ENCODE results near the gene SLC22A25. TPM values are rescaled to one million over a fixed set of nuclear protein-coding genes. Genes with fewer than 3 reads are reported as not detected.
"Not testable (repeated sequence)": the region's sequence is repeated elsewhere in the genome, so short reads cannot be mapped to it uniquely, and the experiment has no call there.

Gene SLC22A25
- total and polyA plus RNA-seq, 2 donors from 2014 or later: not detected

DNA sequence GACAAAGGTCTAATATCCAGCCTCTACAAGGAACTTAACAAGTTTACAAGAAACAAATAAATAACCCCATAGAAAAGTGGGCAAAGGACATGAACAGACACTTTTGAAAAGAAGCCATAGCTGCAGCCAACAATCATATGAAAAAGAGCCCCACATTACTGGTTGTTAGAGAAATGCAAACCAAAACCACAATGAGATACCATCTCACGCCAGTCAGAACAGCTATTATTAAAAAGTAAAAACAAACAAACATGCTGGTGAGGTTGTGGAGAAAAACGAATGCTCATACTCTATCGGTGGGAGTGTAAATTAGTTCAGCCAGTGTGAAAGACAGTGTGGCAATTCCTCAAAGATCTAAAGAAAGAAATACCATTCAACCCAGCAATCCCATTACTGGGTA is 5.6 kb upstream of the SLC22A25 start:
- FAIRE-seq: no peak

DNA sequence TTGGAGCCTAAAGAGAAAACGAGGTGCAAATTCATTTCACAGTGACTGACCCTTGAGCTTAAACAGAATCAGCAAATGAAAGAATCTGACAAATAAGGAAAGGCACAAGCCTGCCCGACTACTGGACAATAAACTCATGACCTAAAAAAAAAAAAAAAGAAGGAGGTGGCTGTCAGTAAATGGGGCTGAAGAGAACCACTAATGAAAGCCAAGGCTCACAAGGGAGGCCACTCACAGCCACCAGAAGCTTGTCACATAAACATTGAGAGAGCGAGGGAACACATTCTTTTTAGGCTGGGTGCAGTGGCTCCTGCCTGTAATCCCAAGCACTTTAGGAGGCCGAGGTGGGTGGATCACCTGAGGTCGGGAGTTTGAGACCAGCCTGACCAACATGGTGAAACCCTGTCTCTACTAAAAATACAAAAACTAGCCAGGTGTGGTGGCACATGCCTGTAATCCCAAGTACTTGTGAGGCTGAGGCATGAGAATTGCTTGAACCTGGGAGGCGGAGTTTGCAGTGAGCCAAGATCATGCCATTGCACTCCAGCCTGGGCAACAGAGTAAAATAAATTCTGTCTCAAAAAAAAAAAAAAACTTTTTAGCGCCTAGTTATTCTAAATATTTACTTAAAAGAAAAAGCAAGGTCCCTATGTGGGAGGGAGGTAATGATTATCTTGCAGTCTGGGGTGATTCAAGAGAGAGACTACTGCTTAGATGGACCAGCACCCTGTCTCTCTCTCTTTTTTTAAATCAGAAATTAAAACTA is 4.0 kb upstream of the SLC22A25 start:
- H3K4me1 ChIP-seq (ENCODE audit: control insufficient read depth in 2 of 3, insufficient read depth in 2 of 3, low read depth in 1 of 3, low read length in 3 of 3); FAIRE-seq; H3K9ac ChIP-seq (ENCODE audit: low read length in 3 of 3); DNase-seq; H3K27me3 ChIP-seq (ENCODE audit: control insufficient read depth, insufficient read depth, low read length); H3K36me3 ChIP-seq (ENCODE audit: control insufficient read depth in 2 of 3, insufficient read depth in 3 of 3, low read length in 3 of 3); H3K9me3 ChIP-seq (ENCODE audit: control insufficient read depth in 2 of 3, insufficient read depth in 1 of 3, low read length in 3 of 3); intact Hi-C loops (cut with DNase I); H3K27ac ChIP-seq (ENCODE audit: low read depth in 2 of 2, low read length in 2 of 2); H3K4me3 ChIP-seq (ENCODE audit: low read length in 3 of 3): not testable (repeated sequence)

More for the DNA sequence above, 5.6 kb upstream of the SLC22A25 start:
- Histone ChIP-seq H3K36me3 (ENCODE audit: control insufficient read depth in 2 of 3, insufficient read depth in 3 of 3, low read length in 3 of 3) (no peaks in the 10 kb centered on the region), H3K4me1 (ENCODE audit: control insufficient read depth in 2 of 3, insufficient read depth in 2 of 3, low read depth in 1 of 3, low read length in 3 of 3) (no peaks in the 10 kb centered on the region), H3K4me3 (ENCODE audit: low read length in 3 of 3) (no peak overlapping the region), H3K27me3 (ENCODE audit: control insufficient read depth, insufficient read depth, low read length) (no peaks in the 10 kb centered on the region), H3K9ac (ENCODE audit: low read length in 3 of 3) (no peak overlapping the region), H3K9me3 (ENCODE audit: control insufficient read depth in 2 of 3, insufficient read depth in 1 of 3, low read length in 3 of 3) (no peaks in the 10 kb centered on the region), H3K27ac (ENCODE audit: low read depth in 2 of 2, low read length in 2 of 2) (no peak overlapping the region)
- TF ChIP-seq, protein P1, sequence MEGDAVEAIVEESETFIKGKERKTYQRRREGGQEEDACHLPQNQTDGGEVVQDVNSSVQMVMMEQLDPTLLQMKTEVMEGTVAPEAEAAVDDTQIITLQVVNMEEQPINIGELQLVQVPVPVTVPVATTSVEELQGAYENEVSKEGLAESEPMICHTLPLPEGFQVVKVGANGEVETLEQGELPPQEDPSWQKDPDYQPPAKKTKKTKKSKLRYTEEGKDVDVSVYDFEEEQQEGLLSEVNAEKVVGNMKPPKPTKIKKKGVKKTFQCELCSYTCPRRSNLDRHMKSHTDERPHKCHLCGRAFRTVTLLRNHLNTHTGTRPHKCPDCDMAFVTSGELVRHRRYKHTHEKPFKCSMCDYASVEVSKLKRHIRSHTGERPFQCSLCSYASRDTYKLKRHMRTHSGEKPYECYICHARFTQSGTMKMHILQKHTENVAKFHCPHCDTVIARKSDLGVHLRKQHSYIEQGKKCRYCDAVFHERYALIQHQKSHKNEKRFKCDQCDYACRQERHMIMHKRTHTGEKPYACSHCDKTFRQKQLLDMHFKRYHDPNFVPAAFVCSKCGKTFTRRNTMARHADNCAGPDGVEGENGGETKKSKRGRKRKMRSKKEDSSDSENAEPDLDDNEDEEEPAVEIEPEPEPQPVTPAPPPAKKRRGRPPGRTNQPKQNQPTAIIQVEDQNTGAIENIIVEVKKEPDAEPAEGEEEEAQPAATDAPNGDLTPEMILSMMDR (IDR thresholded peaks at IDR 0.05; ENCODE audit: borderline replicate concordance, extremely low read depth, insufficient read depth): no peak
- DNase-seq: no peak
- intact Hi-C loops (cut with DNase I): no loop called here

DNA sequence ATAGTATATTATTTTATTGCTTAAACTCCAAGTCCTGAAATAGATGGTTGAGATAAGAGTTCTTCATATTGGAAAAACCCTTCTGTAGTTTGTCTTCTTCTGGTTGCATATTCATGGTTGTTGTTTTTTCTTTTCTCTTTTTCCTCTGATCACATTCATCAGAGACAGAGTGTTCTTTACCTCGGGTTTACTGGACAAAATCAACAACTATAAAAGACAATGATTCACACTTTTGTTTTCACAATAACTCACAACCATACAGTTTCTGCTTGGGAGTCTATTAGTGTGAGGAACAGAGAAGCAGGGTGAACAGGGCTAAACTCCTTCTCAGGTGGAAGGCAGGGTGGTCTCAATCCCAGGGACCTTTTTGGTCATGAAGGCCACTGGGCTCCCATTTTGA is 2.6 kb upstream of the SLC22A25 start:
- Histone ChIP-seq H3K27me3 (ENCODE audit: control insufficient read depth, insufficient read depth, low read length) (no peaks in the 10 kb centered on the region), H3K4me1 (ENCODE audit: control insufficient read depth in 2 of 3, insufficient read depth in 2 of 3, low read depth in 1 of 3, low read length in 3 of 3) (no peaks in the 10 kb centered on the region), H3K9me3 (ENCODE audit: control insufficient read depth in 2 of 3, insufficient read depth in 1 of 3, low read length in 3 of 3) (no peaks in the 10 kb centered on the region), H3K9ac (ENCODE audit: low read length in 3 of 3) (no peak overlapping the region), H3K36me3 (ENCODE audit: control insufficient read depth in 2 of 3, insufficient read depth in 3 of 3, low read length in 3 of 3) (no peaks in the 10 kb centered on the region), H3K4me3 (ENCODE audit: low read length in 3 of 3) (no peak overlapping the region), H3K27ac (ENCODE audit: low read depth in 2 of 2, low read length in 2 of 2) (no peak overlapping the region)
- DNase-seq: no peak
- no peak for FAIRE-seq
- TF ChIP-seq, protein P1 (IDR thresholded peaks at IDR 0.05; ENCODE audit: borderline replicate concordance, extremely low read depth, insufficient read depth): no peak
- intact Hi-C loops (cut with DNase I): no loop called here

DNA sequence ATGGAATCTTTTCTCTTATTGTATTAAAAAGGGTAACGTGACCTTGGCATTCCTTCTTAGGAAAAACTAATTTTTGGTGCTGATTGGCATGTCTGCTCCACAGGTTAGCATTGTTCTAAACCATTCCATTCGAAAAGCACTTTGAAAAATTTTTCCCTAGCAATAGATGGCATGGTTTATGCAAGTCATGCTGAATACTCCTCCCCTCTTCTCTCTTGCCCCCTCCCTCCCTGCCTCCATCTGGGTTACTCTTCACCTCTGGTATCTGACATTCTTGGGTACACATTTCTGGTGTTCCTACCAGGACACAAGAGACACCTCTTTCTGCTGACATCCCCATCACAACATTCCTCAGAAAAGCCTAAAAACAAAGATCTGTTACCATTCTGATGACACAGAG is 1.5 kb upstream of the SLC22A25 start:
- intact Hi-C loops (cut with DNase I): no loop called here
- Histone ChIP-seq H3K4me1 (ENCODE audit: control insufficient read depth in 2 of 3, insufficient read depth in 2 of 3, low read depth in 1 of 3, low read length in 3 of 3) (no peaks in the 10 kb centered on the region), H3K27ac (ENCODE audit: low read depth in 2 of 2, low read length in 2 of 2) (no peak overlapping the region), H3K9ac (ENCODE audit: low read length in 3 of 3) (no peak overlapping the region), H3K4me3 (ENCODE audit: low read length in 3 of 3) (no peak overlapping the region), H3K27me3 (ENCODE audit: control insufficient read depth, insufficient read depth, low read length) (no peaks in the 10 kb centered on the region), H3K36me3 (ENCODE audit: control insufficient read depth in 2 of 3, insufficient read depth in 3 of 3, low read length in 3 of 3) (no peaks in the 10 kb centered on the region), H3K9me3 (ENCODE audit: control insufficient read depth in 2 of 3, insufficient read depth in 1 of 3, low read length in 3 of 3) (no peaks in the 10 kb centered on the region)
- TF ChIP-seq, protein P1 (IDR thresholded peaks at IDR 0.05; ENCODE audit: borderline replicate concordance, extremely low read depth, insufficient read depth): no peak
- FAIRE-seq (no peak), DNase-seq (no peak)
